Lower leg skin (tissue), 3 donors: ENCODE measurements around the gene ITPRID1.

Source experiments
- CTCF ChIP-seq, 3 donors: fragments of 450-650 bp; IDR thresholded peaks; one replicate each; pipeline ENCODE4 v1.5.1; 2016; ENCODE audit warnings: antibody characterized with exemption in 3 of 3, mild to moderate bottlenecking in 3 of 3, moderate library complexity in 2 of 3
- POLR2A ChIP-seq, 2 donors: fragments of 450-650 bp; IDR thresholded peaks; one replicate each; pipeline ENCODE4 v1.6.1; 2016 to 2017; ENCODE audit warnings: antibody characterized with exemption in 2 of 2, mild to moderate bottlenecking in 1 of 2, moderate library complexity in 1 of 2

- TF ChIP-seq POLR2A (IDR thresholded peaks at IDR 0.05): no peak
- no peak for TF ChIP-seq CTCF (IDR thresholded peaks at IDR 0.05)
Observed at GRCh38 chr7:31563522-31563921, 49.6 kb downstream of the ITPRID1 start.
